ENCODE measurements around the gene EPHA7. TPM values are rescaled to one million over a fixed set of nuclear protein-coding genes. Genes with fewer than 3 reads are reported as not detected.

The EPHA7 gene
- total RNA-seq, 4 donors from 2014 or later = 0.17 to 1.5 (median 0.71) TPM

- TF ChIP-seq, protein P1, sequence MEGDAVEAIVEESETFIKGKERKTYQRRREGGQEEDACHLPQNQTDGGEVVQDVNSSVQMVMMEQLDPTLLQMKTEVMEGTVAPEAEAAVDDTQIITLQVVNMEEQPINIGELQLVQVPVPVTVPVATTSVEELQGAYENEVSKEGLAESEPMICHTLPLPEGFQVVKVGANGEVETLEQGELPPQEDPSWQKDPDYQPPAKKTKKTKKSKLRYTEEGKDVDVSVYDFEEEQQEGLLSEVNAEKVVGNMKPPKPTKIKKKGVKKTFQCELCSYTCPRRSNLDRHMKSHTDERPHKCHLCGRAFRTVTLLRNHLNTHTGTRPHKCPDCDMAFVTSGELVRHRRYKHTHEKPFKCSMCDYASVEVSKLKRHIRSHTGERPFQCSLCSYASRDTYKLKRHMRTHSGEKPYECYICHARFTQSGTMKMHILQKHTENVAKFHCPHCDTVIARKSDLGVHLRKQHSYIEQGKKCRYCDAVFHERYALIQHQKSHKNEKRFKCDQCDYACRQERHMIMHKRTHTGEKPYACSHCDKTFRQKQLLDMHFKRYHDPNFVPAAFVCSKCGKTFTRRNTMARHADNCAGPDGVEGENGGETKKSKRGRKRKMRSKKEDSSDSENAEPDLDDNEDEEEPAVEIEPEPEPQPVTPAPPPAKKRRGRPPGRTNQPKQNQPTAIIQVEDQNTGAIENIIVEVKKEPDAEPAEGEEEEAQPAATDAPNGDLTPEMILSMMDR (IDR thresholded peaks at IDR 0.05; ENCODE audit: low read depth) = no peak
Observed at GRCh38 chr6:93327857-93328256, 91.5 kb downstream of the EPHA7 start.

DNA sequence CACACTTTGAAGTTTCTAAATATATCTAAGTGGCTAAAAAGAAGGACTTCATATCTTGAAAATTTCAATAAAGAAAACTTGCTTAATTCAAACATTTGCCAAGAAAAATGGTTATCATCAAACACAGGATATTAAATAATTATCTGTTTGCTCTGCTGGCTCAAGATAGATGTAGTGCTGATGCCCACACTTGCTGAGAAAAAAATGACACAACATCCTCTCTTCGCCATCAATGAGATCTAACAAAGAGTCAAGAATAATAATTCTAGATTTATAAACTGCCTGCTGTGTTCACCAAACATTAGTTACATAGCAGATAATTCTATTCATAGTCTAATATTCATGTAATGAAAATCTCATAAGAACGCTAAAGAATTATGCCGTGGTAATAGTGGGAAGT is 93.6 kb downstream of the EPHA7 start:
- TF ChIP-seq, protein P1 (IDR thresholded peaks at IDR 0.05; ENCODE audit: low read depth) = no peak

DNA sequence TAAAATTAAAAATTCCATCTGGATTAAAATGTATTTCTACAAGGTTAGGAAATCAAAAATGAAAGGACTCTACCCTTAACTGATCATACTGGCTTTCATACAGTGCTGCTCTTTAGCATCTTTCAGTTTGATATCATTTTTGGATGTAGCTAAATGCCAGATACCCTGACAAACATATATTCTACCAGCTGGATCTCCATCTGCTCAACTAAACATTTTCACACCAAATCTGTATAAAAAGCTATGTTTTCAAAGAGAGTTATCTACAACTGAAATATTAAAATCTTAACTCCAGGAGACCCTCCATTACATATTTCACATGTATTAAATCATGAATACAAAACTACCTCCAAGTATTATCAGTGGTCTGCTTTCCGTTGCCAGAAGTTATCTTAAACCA is 95.7 kb downstream of the EPHA7 start:
- TF ChIP-seq, protein P1 (IDR thresholded peaks at IDR 0.05; ENCODE audit: low read depth) = no peak

DNA sequence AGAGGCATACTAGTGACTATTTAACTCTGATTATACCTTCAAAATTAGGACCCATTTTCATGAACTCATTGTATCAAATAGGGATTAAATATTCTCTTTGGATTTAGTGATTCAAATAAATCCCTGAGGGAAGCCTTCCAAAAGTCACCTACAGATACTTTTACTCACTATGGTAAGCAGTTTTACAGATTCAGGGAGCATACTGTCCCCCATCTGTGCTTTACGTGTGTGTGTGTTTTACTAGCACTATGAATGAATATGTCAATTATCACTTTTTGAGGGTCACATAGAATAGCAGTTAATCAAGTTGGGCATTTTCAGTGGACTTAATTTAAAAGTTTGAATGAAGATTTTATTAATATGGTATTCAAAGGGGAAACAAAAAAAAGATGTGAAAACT is 96.7 kb downstream of the EPHA7 start:
- TF ChIP-seq, protein P1 (IDR thresholded peaks at IDR 0.05; ENCODE audit: low read depth) = no peak

DNA sequence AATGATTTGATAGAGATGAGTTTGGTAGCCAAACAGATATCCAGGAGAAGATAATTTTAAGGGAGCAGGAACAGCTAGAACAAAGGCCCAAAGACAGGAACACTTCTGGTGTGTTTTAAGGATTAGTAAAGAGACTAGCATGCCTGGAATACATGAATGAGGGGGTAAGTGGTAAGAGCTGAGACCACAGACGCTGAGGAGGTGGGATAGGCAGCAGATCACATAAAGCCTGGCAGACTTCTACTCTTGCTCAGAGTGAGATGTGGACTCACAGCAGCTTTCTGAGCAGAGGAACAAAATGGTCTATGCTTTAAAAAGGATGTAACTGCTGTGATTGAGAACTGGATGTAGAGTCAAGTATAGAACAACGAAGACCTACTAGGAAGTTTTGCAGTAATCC is 100.1 kb downstream of the EPHA7 start:
- TF ChIP-seq, protein P1 (IDR thresholded peaks at IDR 0.05; ENCODE audit: low read depth) = no peak

DNA sequence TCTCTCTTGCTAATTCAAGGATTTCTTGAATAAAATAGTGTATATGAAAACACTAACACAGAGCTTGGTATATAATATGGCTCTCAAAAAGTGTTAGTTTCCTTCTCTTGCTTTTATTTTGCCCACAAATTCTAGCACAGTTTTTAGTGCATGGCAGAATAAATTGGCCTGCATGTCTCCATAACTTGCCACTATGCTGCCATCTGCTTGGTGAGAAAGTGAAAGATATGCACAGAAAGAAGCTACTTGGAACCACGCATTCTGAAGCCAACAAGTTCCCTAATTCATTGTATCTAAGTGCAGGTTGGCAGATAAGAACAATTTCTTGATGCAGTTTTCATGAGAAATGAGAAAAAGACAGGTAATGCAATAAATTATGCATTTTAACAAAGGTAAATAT is 101.2 kb downstream of the EPHA7 start:
- TF ChIP-seq, protein P1 (IDR thresholded peaks at IDR 0.05; ENCODE audit: low read depth) = no peak

DNA sequence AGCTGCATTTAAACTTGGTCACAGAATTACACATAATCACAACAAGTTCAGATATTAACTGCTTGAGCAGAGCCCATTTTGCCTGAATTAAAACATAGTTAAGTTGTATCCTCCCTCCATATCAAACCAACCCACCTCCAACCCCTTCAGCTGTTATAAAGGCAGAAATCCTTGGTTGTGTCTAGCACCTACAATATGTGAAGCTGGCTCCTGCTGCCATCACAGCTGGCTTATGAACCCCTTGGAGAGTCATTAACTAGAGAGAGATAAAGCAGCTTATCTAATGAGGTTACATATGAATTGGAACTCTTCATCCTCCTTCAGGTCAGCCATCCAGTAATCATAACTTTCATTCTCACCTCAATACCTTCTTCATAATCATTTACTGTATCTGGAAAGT is 101.8 kb downstream of the EPHA7 start:
- TF ChIP-seq, protein P1 (IDR thresholded peaks at IDR 0.05; ENCODE audit: low read depth) = no peak

All from subcutaneous adipose tissue (tissue), 4 donors.